Lower leg skin (tissue), 4 donors: ENCODE results near the gene HECA. TPM values are rescaled to one million over a fixed set of nuclear protein-coding genes. Genes with fewer than 3 reads are reported as not detected.

Source experiments
- DNase-seq, 2 donors: peaks; one replicate each; pipeline ENCODE4 v3.0.0-alpha.2; 2019; ENCODE audit warnings: low spot score in 2 of 2
- H3K4me3 ChIP-seq: fragments of 200-600 bp; sonication (generic); 2 replicates; pipeline ENCODE4 v1.5.1; 2017; ENCODE audit warnings: mild to moderate bottlenecking, low read depth; ENCODE audit not compliant: poor library complexity, severe bottlenecking
- CTCF ChIP-seq, 3 donors: fragments of 450-650 bp; IDR thresholded peaks; one replicate each; pipeline ENCODE4 v1.5.1; 2016; ENCODE audit warnings: antibody characterized with exemption in 3 of 3, mild to moderate bottlenecking in 3 of 3, moderate library complexity in 2 of 3
- POLR2A ChIP-seq, 2 donors: fragments of 450-650 bp; IDR thresholded peaks; one replicate each; pipeline ENCODE4 v1.6.1; 2016 to 2017; ENCODE audit warnings: antibody characterized with exemption in 2 of 2, mild to moderate bottlenecking in 1 of 2, moderate library complexity in 1 of 2
- WGBS, 2 donors: methylation state at CpG; one replicate each; pipeline ENCODE4 v1.1.5; 2018; 5-methylcytosine and 5-hydroxymethylcytosine counted together
- intact Hi-C: fragments of 100-400 bp; cut with DNase I; formaldehyde crosslinking; loops from one replicate; pipeline ENCODE4 v1.15.0; 2023; ENCODE audit warnings: low total_unique reads
- total RNA-seq, 4 donors: library from RNA; depleted of rRNA; stranded (reverse); fragments of >200 nt; gene quantifications; one replicate each; pipeline ENCODE4 v1.1.0, GENCODE V29; 2016

Gene HECA
- total RNA-seq, 4 donors from 2014 or later, result 80.3 to 99.5 (median 86.5) TPM

- no peak overlapping the region for H3K4me3 ChIP-seq
- 77 to 79% methylated on average over 4 of the region's 4 CpGs for whole genome bisulfite sequencing, 2 donors
- TF ChIP-seq POLR2A (IDR thresholded peaks at IDR 0.05) (no peak), CTCF (IDR thresholded peaks at IDR 0.05) (no peak)
- DNase-seq, result no peak
- intact Hi-C loops, result no loop called here
These were observed 40.6 kb downstream of the HECA start for GRCh38 chr6:139175389-139175948.

GRCh38 chr6:139181236-139181635 is 46.4 kb downstream of the HECA start:
- no peak overlapping the region for H3K4me3 ChIP-seq
- DNase-seq, result no peak
- TF ChIP-seq POLR2A (IDR thresholded peaks at IDR 0.05) (no peak), CTCF (IDR thresholded peaks at IDR 0.05) (no peak)
- intact Hi-C loops, result no loop called here
- WGBS, 2 donors, result 95 to 96% methylated on average over 6 of the region's 6 CpGs

GRCh38 chr6:139184047-139184446 is 49.2 kb downstream of the HECA start:
- WGBS, 2 donors, result 90 to 91% methylated on average over 4 of the region's 4 CpGs
- H3K4me3 ChIP-seq, result no peak overlapping the region
- TF ChIP-seq POLR2A (IDR thresholded peaks at IDR 0.05) (no peak), CTCF (IDR thresholded peaks at IDR 0.05) (no peak)
- intact Hi-C loops, result no loop called here
- DNase-seq, result no peak

- WGBS, 2 donors, result 81 to 84% methylated on average over 3 of the region's 3 CpGs
- intact Hi-C loops, result no loop called here
- DNase-seq, result no peak
- TF ChIP-seq POLR2A (IDR thresholded peaks at IDR 0.05) (no peak), CTCF (IDR thresholded peaks at IDR 0.05) (no peak)
- H3K4me3 ChIP-seq, result no peak overlapping the region
These were observed 49.6 kb downstream of the HECA start for GRCh38 chr6:139184459-139184858.

GRCh38 chr6:139186242-139186641 is 51.4 kb downstream of the HECA start:
- 78 to 80% methylated on average over 3 of the region's 3 CpGs for WGBS, 2 donors

More at GRCh38 chr6:139186242-139186641, 51.4 kb downstream of the HECA start:
- intact Hi-C loops, result no loop called here
- TF ChIP-seq CTCF (IDR thresholded peaks at IDR 0.05) (no peak), POLR2A (IDR thresholded peaks at IDR 0.05) (no peak)
- H3K4me3 ChIP-seq, result no peak overlapping the region
- DNase-seq, result no peak
